GM10266 (cell line): ENCODE data around the gene TCEAL4.

ENCODE experiments used
- DNase-seq: peaks from one replicate; pipeline ENCODE4 v3.0.0; 2012; ENCODE audit errors: extremely low spot score
- CTCF ChIP-seq: IDR thresholded peaks from 2 replicates; pipeline ENCODE4 v1.5.1; 2012; ENCODE audit warnings: mild to moderate bottlenecking, low read depth; ENCODE audit not compliant: control insufficient read depth, insufficient read depth; ENCODE audit errors: missing control alignments

TCEAL4 gene

GRCh38 chrX:103630171-103630511, 44.8 kb downstream of the TCEAL4 start:
- TF ChIP-seq CTCF, result no peak

GRCh38 chrX:103631145-103631544, 45.8 kb downstream of the TCEAL4 start:
- no peak for TF ChIP-seq CTCF
- DNase-seq, result no peak

More at GRCh38 chrX:103630171-103630511, 44.8 kb downstream of the TCEAL4 start:
- no peak for DNase-seq

- no peak for TF ChIP-seq CTCF
Observed at GRCh38 chrX:103635436-103635835, 50.1 kb downstream of the TCEAL4 start.

More at GRCh38 chrX:103635436-103635835, 50.1 kb downstream of the TCEAL4 start:
- no peak for DNase-seq
